ENCODE data around the gene SPCS2. TPM values are rescaled to one million over a fixed set of nuclear protein-coding genes. Genes with fewer than 3 reads are reported as not detected.

SPCS2 gene
- total RNA-seq, 1 donor from 2014 or later: 167 TPM

DNA sequence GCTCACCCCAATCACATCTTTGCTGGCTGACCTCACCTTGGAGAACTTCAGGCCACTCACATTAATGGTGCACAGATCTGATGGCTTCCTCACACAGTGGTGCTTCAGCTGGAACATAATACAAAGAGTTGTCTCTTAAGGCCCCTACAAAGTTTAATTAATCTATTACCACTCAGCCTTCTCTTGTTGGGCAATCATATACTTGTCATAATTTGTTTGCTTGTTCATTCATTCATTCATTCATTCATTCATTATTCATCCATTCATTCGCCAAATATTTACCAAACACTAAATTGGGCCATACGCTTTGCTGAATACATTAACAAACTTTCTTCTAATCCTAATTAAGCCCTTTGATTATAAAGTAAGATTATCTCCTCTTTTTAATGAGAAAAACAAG, 15.3 kb upstream of the SPCS2 start:
- Mint-ChIP-seq H3K27me3 (ENCODE audit: insufficient read depth) (no peaks in the 10 kb centered on the region), H3K27ac (no peak overlapping the region), H3K4me3 (no peak overlapping the region), H3K9me3 (no peaks in the 10 kb centered on the region), H3K36me3 (ENCODE audit: low read depth) (peaks cover 19% of the 10 kb centered on the region), H3K4me1 (ENCODE audit: low read depth) (peaks cover 16% of the 10 kb centered on the region)
- intact Hi-C loops (cut with micrococcal nuclease): no loop called here
- DNase-seq (ENCODE audit: low spot score): no peak

- DNase-seq (ENCODE audit: low spot score): no peak
- Mint-ChIP-seq H3K4me1 (ENCODE audit: low read depth) (peaks cover 16% of the 10 kb centered on the region), H3K27me3 (ENCODE audit: insufficient read depth) (no peaks in the 10 kb centered on the region), H3K36me3 (ENCODE audit: low read depth) (peaks cover 24% of the 10 kb centered on the region), H3K9me3 (no peaks in the 10 kb centered on the region), H3K4me3 (no peak overlapping the region), H3K27ac (no peak overlapping the region)
- intact Hi-C loops (cut with micrococcal nuclease): no loop called here
These were observed 13.8 kb upstream of the SPCS2 start for GRCh38 chr11:74935285-74935684.

DNA sequence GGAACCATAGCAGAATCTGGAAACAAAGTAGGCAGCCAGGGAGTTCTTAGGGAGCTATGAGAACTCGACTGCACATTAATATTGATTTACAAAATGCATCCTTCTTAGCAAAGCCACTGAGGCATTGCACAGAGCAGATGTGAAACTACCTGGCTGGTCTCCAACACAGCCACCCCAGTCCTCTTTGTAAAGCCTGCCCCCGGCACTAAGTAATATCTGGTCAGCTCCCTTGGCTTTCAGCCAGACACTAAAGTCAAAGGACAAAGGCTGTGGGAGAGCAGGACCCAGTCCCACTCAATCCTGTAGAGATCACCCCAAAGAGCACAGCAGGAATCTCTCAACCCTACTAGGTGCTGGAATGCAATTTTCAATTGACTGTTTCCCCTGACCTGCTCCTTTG, 13.0 kb upstream of the SPCS2 start:
- Mint-ChIP-seq H3K4me1 (ENCODE audit: low read depth) (peaks cover 16% of the 10 kb centered on the region), H3K9me3 (no peaks in the 10 kb centered on the region), H3K27me3 (ENCODE audit: insufficient read depth) (no peaks in the 10 kb centered on the region), H3K36me3 (ENCODE audit: low read depth) (peaks cover 26% of the 10 kb centered on the region), H3K27ac (no peak overlapping the region), H3K4me3 (no peak overlapping the region)
- no peak for DNase-seq (ENCODE audit: low spot score)
- intact Hi-C loops (cut with micrococcal nuclease): no loop called here

GRCh38 chr11:74936976-74937375, 12.1 kb upstream of the SPCS2 start:
- no peaks in the 10 kb centered on the region for H3K27me3 Mint-ChIP-seq (ENCODE audit: insufficient read depth)

GRCh38 chr11:74937696-74938475, 11.2 kb upstream of the SPCS2 start:
- intact Hi-C loops (cut with micrococcal nuclease): no loop called here
- Mint-ChIP-seq H3K9me3 (no peaks in the 10 kb centered on the region), H3K27ac (no peak overlapping the region), H3K27me3 (ENCODE audit: insufficient read depth) (no peaks in the 10 kb centered on the region), H3K4me3 (no peak overlapping the region), H3K36me3 (ENCODE audit: low read depth) (peaks cover 29% of the 10 kb centered on the region), H3K4me1 (ENCODE audit: low read depth) (peaks cover 6% of the 10 kb centered on the region)
- DNase-seq (ENCODE audit: low spot score): no peak

More at GRCh38 chr11:74936976-74937375, 12.1 kb upstream of the SPCS2 start:
- no peaks in the 10 kb centered on the region for H3K9me3 Mint-ChIP-seq
- H3K27ac Mint-ChIP-seq: no peak overlapping the region
- intact Hi-C loops (cut with micrococcal nuclease): no loop called here
- no peak overlapping the region for H3K4me3 Mint-ChIP-seq
- peaks cover 15% of the 10 kb centered on the region for H3K4me1 Mint-ChIP-seq (ENCODE audit: low read depth)
- peaks cover 30% of the 10 kb centered on the region for H3K36me3 Mint-ChIP-seq (ENCODE audit: low read depth)
- DNase-seq (ENCODE audit: low spot score): no peak

- Mint-ChIP-seq H3K4me3 (no peak overlapping the region), H3K27me3 (ENCODE audit: insufficient read depth) (no peaks in the 10 kb centered on the region), H3K27ac (no peak overlapping the region), H3K9me3 (no peaks in the 10 kb centered on the region), H3K4me1 (ENCODE audit: low read depth) (peaks cover 19% of the 10 kb centered on the region), H3K36me3 (ENCODE audit: low read depth) (peaks cover 20% of the 10 kb centered on the region)
- intact Hi-C loops (cut with micrococcal nuclease): loop anchor here (10.0 kb wide), 3 partner anchors 547 to 1797 kb away; partner anchors contain the start of genes FCHSD2, PGM2L1 and RAB6A
- DNase-seq (ENCODE audit: low spot score): no peak
These were observed 7.6 kb upstream of the SPCS2 start for GRCh38 chr11:74941492-74941891.

- Mint-ChIP-seq H3K27me3 (ENCODE audit: insufficient read depth) (no peaks in the 10 kb centered on the region), H3K4me3 (no peak overlapping the region), H3K4me1 (ENCODE audit: low read depth) (peaks cover 19% of the 10 kb centered on the region), H3K9me3 (no peaks in the 10 kb centered on the region), H3K27ac (no peak overlapping the region), H3K36me3 (ENCODE audit: low read depth) (peaks cover 17% of the 10 kb centered on the region)
- no peak for DNase-seq (ENCODE audit: low spot score)
- intact Hi-C loops (cut with micrococcal nuclease): loop anchor here (10.0 kb wide), 3 partner anchors 547 to 1797 kb away; partner anchors contain the start of genes FCHSD2, PGM2L1 and RAB6A
These were observed 6.8 kb upstream of the SPCS2 start for GRCh38 chr11:74942073-74942759.

GRCh38 chr11:74948546-74948897, 544 bp upstream of the SPCS2 start:
- H3K36me3 Mint-ChIP-seq (ENCODE audit: low read depth): peaks cover 23% of the 10 kb centered on the region
- H3K4me1 Mint-ChIP-seq (ENCODE audit: low read depth): peaks cover 50% of the 10 kb centered on the region
- no peaks in the 10 kb centered on the region for H3K9me3 Mint-ChIP-seq
- intact Hi-C loops (cut with micrococcal nuclease): loop anchor here (2.0 to 10.0 kb wide), 6 partner anchors 22 to 1804 kb away; partner anchors contain the start of genes FCHSD2, PGM2L1, RAB6A and TPBGL
- peak overlapping the region; percentile 96 for H3K4me3 Mint-ChIP-seq
- peak overlapping the region; percentile 96 for H3K27ac Mint-ChIP-seq
- H3K27me3 Mint-ChIP-seq (ENCODE audit: insufficient read depth): no peaks in the 10 kb centered on the region
- no peak for DNase-seq (ENCODE audit: low spot score)

DNA sequence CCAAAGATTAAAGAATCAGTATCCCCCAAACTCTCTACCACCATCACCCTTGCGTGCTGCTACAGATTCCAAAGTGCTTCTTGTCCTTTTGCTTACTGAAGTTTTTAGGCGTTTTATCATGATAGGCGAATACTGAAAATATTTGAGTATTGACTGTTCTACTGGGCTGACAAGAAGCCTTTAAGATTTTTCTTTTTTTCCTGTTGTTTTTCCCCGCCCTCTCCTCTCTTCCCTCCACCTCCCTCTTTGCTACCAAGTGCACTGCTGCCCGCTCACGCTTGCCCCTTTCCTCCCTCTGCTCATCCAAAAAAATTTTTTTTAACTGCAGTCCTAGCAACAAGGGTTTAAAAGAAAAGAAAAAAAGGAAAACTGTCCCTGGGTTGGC, 679 bp downstream of the SPCS2 start:
- no peak for DNase-seq (ENCODE audit: low spot score)
- peaks cover 31% of the 10 kb centered on the region for H3K36me3 Mint-ChIP-seq (ENCODE audit: low read depth)
- H3K4me1 Mint-ChIP-seq (ENCODE audit: low read depth): peaks cover 48% of the 10 kb centered on the region
- intact Hi-C loops (cut with micrococcal nuclease): loop anchor here (1.0 to 10.0 kb wide), 11 partner anchors 20 to 1805 kb away; partner anchors contain the start of genes FCHSD2, LIPT2, NEU3 and PGM2L1
- no peaks in the 10 kb centered on the region for H3K9me3 Mint-ChIP-seq
- peak overlapping the region; percentile 96 for H3K4me3 Mint-ChIP-seq
- no peaks in the 10 kb centered on the region for H3K27me3 Mint-ChIP-seq (ENCODE audit: insufficient read depth)
- peak overlapping the region; percentile 96 for H3K27ac Mint-ChIP-seq

DNA sequence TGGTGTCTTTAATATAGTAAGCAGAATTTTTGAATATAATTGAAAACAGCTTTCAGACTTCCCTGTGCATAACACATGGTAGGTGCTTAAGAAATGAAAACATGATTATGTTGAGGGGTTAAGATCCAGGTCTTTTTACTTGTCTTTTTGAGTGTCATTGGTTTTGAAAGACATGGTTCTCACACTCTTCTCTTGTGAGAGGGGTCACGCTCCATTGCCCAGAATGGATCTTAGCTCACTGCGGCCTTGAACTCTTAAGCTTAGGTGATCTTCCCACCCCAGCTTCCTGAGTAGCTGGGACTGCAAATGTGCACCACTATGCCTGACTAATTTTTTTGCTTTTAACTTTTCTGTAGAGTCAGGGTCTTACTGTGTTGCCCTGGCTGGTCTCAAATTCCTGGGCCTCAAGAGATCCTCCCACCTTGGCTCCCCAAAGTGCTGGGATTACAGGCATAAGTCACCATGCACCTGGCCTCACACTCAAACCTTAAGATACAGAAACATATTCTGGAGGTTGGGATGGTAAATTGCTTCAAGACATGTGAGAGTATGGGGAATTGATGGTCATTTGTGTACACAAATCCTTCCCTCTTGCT, 1.4 kb downstream of the SPCS2 start:
- Mint-ChIP-seq H3K9me3 (no peaks in the 10 kb centered on the region), H3K27me3 (ENCODE audit: insufficient read depth) (no peaks in the 10 kb centered on the region), H3K36me3 (ENCODE audit: low read depth) (peaks cover 36% of the 10 kb centered on the region), H3K27ac (peak overlapping the region; percentile 96), H3K4me1 (ENCODE audit: low read depth) (peaks cover 48% of the 10 kb centered on the region), H3K4me3 (peak overlapping the region; percentile 96)
- intact Hi-C loops (cut with micrococcal nuclease): no loop called here
- no peak for DNase-seq (ENCODE audit: low spot score)

DNA sequence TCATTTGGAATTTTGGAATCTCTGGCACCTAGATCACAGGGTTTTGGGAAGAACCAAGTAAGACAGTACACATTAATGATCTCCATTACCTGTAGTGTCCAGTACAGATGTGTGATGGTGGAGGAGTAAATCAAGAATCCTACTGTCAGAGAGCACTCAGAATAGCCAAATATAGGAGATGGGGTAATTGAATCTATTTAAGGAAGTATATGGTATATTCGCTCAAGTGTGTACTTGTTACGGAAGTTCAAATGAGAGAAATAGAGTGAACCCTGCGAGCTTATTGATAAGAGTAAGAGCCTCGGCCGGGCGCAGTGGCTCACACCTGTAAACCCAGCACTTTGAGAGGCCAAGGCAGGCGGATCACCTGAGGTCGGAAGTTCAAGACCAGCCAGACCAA, 2.2 kb downstream of the SPCS2 start:
- Mint-ChIP-seq H3K4me1 (ENCODE audit: low read depth) (peaks cover 53% of the 10 kb centered on the region), H3K27me3 (ENCODE audit: insufficient read depth) (no peaks in the 10 kb centered on the region), H3K9me3 (no peaks in the 10 kb centered on the region), H3K4me3 (peak overlapping the region; percentile 96), H3K36me3 (ENCODE audit: low read depth) (peaks cover 36% of the 10 kb centered on the region), H3K27ac (no peak overlapping the region)
- DNase-seq (ENCODE audit: low spot score): no peak
- intact Hi-C loops (cut with micrococcal nuclease): no loop called here

DNA sequence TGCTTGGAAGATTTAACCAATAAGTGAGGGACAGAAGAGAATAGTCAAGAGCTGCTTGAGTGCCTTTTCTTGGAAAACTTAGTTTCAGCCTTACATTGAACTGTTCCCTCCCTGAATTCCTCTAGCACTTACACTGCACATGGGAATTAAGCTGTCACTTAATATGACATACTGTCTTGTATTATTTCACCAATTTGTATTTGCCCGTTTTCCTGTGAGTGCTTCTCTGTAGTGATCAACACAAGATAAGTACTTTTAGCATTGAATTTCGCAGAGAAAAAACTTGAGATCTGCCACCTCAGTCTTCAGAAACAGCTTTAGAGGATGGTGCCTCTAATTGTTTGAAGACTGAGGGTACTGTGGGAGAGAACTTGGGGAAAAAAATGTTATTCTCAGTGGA, 3.7 kb downstream of the SPCS2 start:
- Mint-ChIP-seq H3K36me3 (ENCODE audit: low read depth) (peaks cover 44% of the 10 kb centered on the region), H3K4me1 (ENCODE audit: low read depth) (peaks cover 64% of the 10 kb centered on the region)
- intact Hi-C loops (cut with micrococcal nuclease): no loop called here

GRCh38 chr11:74953451-74953850, 4.4 kb downstream of the SPCS2 start:
- H3K27me3 Mint-ChIP-seq (ENCODE audit: insufficient read depth): no peaks in the 10 kb centered on the region
- H3K36me3 Mint-ChIP-seq (ENCODE audit: low read depth): peaks cover 45% of the 10 kb centered on the region
- intact Hi-C loops (cut with micrococcal nuclease): no loop called here

More for the DNA sequence above, 3.7 kb downstream of the SPCS2 start:
- H3K9me3 Mint-ChIP-seq: no peaks in the 10 kb centered on the region
- H3K27ac Mint-ChIP-seq: no peak overlapping the region
- no peak for DNase-seq (ENCODE audit: low spot score)
- H3K4me3 Mint-ChIP-seq: peak overlapping the region; percentile 27
- H3K27me3 Mint-ChIP-seq (ENCODE audit: insufficient read depth): no peaks in the 10 kb centered on the region

More at GRCh38 chr11:74953451-74953850, 4.4 kb downstream of the SPCS2 start:
- Mint-ChIP-seq H3K27ac (no peak overlapping the region), H3K4me1 (ENCODE audit: low read depth) (peaks cover 66% of the 10 kb centered on the region), H3K4me3 (no peak overlapping the region), H3K9me3 (no peaks in the 10 kb centered on the region)
- no peak for DNase-seq (ENCODE audit: low spot score)

All from activated T-helper 1 cell treated with anti-CD3 and anti-CD28 coated beads, Interleukin-12 subunit alpha, Interleukin-12 subunit beta, Interleukin-2, Interleukin-4 antibody, amounts not matched to agents 30 ng/mL and 10 ng/mL and 1 ng/mL, durations not matched to agents 14 hours and 24 hours and 36 hours (primary cell).